Skin of body (tissue), 3 donors: ENCODE data around the gene WWTR1. TPM values are rescaled to one million over a fixed set of nuclear protein-coding genes. Genes with fewer than 3 reads are reported as not detected.

Experiments used
- DNase-seq: peaks from one replicate; lab custom pipeline; 2025; lab: John Stamatoyannopoulos, UW
- small RNA-seq: library from RNA; depleted of rRNA; stranded (forward); fragments of <200 nt; gene quantifications from one replicate; pipeline ENCODE3, GENCODE V24; 2014; ENCODE audit warnings: low replicate concordance
- total RNA-seq: library from RNA; depleted of rRNA; stranded (reverse); fragments of >200 nt; gene quantifications from one replicate; pipeline ENCODE4 v1.2.3, GENCODE V29; 2014

WWTR1 gene
- total RNA-seq, 1 donor from 2014 or later, result 83.2 TPM

GRCh38 chr3:149474250-149474817, 183.5 kb downstream of the WWTR1 start, which contains the start of gene TM4SF4:
Gene TM4SF4, plus strand, starts transcription at chr3:149474697. Its CDS starts 181 bp downstream, at chr3:149474878.
- DNase-seq, result no peak

GRCh38 chr3:149473357-149474249, 184.2 kb downstream of the WWTR1 start:
- peak; percentile 18 for DNase-seq

- no peak for DNase-seq
Observed at GRCh38 chr3:149472030-149472797, 185.6 kb downstream of the WWTR1 start.

GRCh38 chr3:149470381-149470780, 187.4 kb downstream of the WWTR1 start:
- no peak for DNase-seq

- DNase-seq, result no peak
Observed at GRCh38 chr3:149468504-149469212, 189.2 kb downstream of the WWTR1 start.

Small RNAs within 50 kb of the gene (small RNA-seq; reads per million reads assigned to genes)
- not detected for gene RNU6-1098P

Other genes with a start within 250 kb of the WWTR1 start
- gene TM4SF4, start 183.3 kb downstream of the WWTR1 start, total RNA-seq, result not detected
- 31.8 TPM for gene COMMD2, start 94.5 kb upstream of the WWTR1 start, total RNA-seq
- not detected for gene ANKUB1, start 134.5 kb upstream of the WWTR1 start, total RNA-seq
- 89.3 TPM for gene RNF13, start 155.2 kb upstream of the WWTR1 start, total RNA-seq